Lower lobe of right lung (tissue), 2 donors: ENCODE measurements around the gene MTRF1L. TPM values are rescaled to one million over a fixed set of nuclear protein-coding genes. Genes with fewer than 3 reads are reported as not detected.
A peak's percentile ranks its signal among the peaks of the same experiment; 100 is the strongest.

Experiments used
- ATAC-seq, 2 donors: fragments of 200-7000 bp; cut with Tn5 transposase; one replicate each; pipeline ENCODE4 v1.9.1; 2020 to 2022; ENCODE audit warnings: mild to moderate bottlenecking in 2 of 2, moderate library complexity in 2 of 2
- DNase-seq: peaks from one replicate; pipeline ENCODE4 v3.0.0-alpha.2; 2020
- H3K27ac ChIP-seq: fragments of 200-600 bp; one replicate; pipeline ENCODE4 v1.8.0; 2022
- H3K27me3 ChIP-seq: fragments of 200-600 bp; one replicate; pipeline ENCODE4 v1.8.0; 2022; ENCODE audit warnings: low read depth
- H3K36me3 ChIP-seq: fragments of 200-600 bp; one replicate; pipeline ENCODE4 v1.8.0; 2022; ENCODE audit warnings: mild to moderate bottlenecking
- H3K4me1 ChIP-seq: fragments of 200-600 bp; one replicate; pipeline ENCODE4 v1.8.0; 2022
- H3K4me3 ChIP-seq: fragments of 200-600 bp; one replicate; pipeline ENCODE4 v1.8.0; 2022; ENCODE audit warnings: mild to moderate bottlenecking
- H3K9me3 ChIP-seq: fragments of 200-600 bp; one replicate; pipeline ENCODE4 v1.8.0; 2022
- intact Hi-C: fragments of 100-400 bp; cut with DNase I; formaldehyde crosslinking; loops from one replicate; pipeline ENCODE4 v1.11.0; 2022
- total RNA-seq: library from RNA; stranded (reverse); fragmentation: NEBNext Ultra II Directional; extraction: Animal tissue kit (Norgen Biotek cat#: 25700); gene quantifications from one replicate; pipeline ENCODE4 v1.2.1, GENCODE V29; 2021
- TF ChIP-seq, protein P1 (sequence below): fragments of 200-600 bp; IDR thresholded peaks from one replicate; pipeline ENCODE4 v1.8.0; 2022; ENCODE audit warnings: antibody characterized with exemption, mild to moderate bottlenecking
- donor health status: DM: no; HTN: yes; CAD: no; lungs with severe emphysema.

MTRF1L gene
- total RNA-seq, 1 donor from 2014 or later = 15.6 TPM

GRCh38 chr6:153031335-153031955, 28.9 kb upstream of the MTRF1L start:
- DNase-seq (no peak), ATAC-seq (peak in 1 of 2 donors; percentile 59)
- H3K4me3 ChIP-seq = no peak overlapping the region
- no peaks in the 10 kb centered on the region for H3K36me3 ChIP-seq
- TF ChIP-seq, protein P1, sequence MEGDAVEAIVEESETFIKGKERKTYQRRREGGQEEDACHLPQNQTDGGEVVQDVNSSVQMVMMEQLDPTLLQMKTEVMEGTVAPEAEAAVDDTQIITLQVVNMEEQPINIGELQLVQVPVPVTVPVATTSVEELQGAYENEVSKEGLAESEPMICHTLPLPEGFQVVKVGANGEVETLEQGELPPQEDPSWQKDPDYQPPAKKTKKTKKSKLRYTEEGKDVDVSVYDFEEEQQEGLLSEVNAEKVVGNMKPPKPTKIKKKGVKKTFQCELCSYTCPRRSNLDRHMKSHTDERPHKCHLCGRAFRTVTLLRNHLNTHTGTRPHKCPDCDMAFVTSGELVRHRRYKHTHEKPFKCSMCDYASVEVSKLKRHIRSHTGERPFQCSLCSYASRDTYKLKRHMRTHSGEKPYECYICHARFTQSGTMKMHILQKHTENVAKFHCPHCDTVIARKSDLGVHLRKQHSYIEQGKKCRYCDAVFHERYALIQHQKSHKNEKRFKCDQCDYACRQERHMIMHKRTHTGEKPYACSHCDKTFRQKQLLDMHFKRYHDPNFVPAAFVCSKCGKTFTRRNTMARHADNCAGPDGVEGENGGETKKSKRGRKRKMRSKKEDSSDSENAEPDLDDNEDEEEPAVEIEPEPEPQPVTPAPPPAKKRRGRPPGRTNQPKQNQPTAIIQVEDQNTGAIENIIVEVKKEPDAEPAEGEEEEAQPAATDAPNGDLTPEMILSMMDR = no peak
- no peaks in the 10 kb centered on the region for H3K27me3 ChIP-seq
- no peaks in the 10 kb centered on the region for H3K4me1 ChIP-seq
- intact Hi-C loops = no loop called here
- no peak overlapping the region for H3K27ac ChIP-seq
- no peaks in the 10 kb centered on the region for H3K9me3 ChIP-seq

GRCh38 chr6:153028963-153029362, 26.5 kb upstream of the MTRF1L start:
- no peaks in the 10 kb centered on the region for H3K36me3 ChIP-seq
- no peaks in the 10 kb centered on the region for H3K9me3 ChIP-seq
- H3K27ac ChIP-seq = no peak overlapping the region
- intact Hi-C loops = loop anchor here (10.0 kb wide), 1 partner anchor 164 kb away; no protein-coding TSS in a partner anchor
- no peaks in the 10 kb centered on the region for H3K4me1 ChIP-seq
- H3K27me3 ChIP-seq = no peaks in the 10 kb centered on the region
- ATAC-seq = no peak
- TF ChIP-seq, protein P1 = no peak
- no peak overlapping the region for H3K4me3 ChIP-seq
- no peak for DNase-seq

- TF ChIP-seq, protein P1 = no peak
- ATAC-seq (no peak), DNase-seq (no peak)
- intact Hi-C loops = loop anchor here (10.0 kb wide), 1 partner anchor 163 kb away; no protein-coding TSS in a partner anchor
- Histone ChIP-seq H3K36me3 (no peaks in the 10 kb centered on the region), H3K27ac (no peak overlapping the region), H3K9me3 (no peaks in the 10 kb centered on the region), H3K4me3 (no peak overlapping the region), H3K27me3 (no peaks in the 10 kb centered on the region), H3K4me1 (no peaks in the 10 kb centered on the region)
Measured at GRCh38 chr6:153028286-153028685, 25.8 kb upstream of the MTRF1L start.

- TF ChIP-seq, protein P1 = no peak
- no peaks in the 10 kb centered on the region for H3K36me3 ChIP-seq
- no peak for DNase-seq
- no peaks in the 10 kb centered on the region for H3K4me1 ChIP-seq
- no peak overlapping the region for H3K27ac ChIP-seq
- H3K9me3 ChIP-seq = no peaks in the 10 kb centered on the region
- intact Hi-C loops = loop anchor here (10.0 kb wide), 1 partner anchor 163 kb away; no protein-coding TSS in a partner anchor
- ATAC-seq = no peak
- no peaks in the 10 kb centered on the region for H3K27me3 ChIP-seq
- no peak overlapping the region for H3K4me3 ChIP-seq
Measured at GRCh38 chr6:153027480-153027879, 25.0 kb upstream of the MTRF1L start.

DNA sequence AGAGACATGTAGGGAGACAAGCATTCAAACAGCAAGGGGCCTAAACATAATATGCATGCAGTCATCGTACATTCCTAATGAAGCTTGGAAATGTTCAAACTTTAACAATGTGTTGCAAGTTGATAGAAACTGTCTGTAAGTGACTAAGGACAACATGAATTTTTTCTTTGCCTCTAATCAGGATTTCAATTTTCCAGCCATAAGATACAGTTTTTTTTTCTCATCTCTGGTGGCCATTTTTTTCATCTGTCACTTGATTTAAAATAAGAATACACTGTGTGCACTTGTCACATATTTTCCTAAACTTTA, 22.2 kb upstream of the MTRF1L start:
- H3K27ac ChIP-seq = no peak overlapping the region
- ATAC-seq (no peak), DNase-seq (no peak)
- intact Hi-C loops = loop anchor here (10.0 kb wide), 1 partner anchor 160 kb away; no protein-coding TSS in a partner anchor
- H3K27me3 ChIP-seq = no peaks in the 10 kb centered on the region
- H3K4me3 ChIP-seq = no peak overlapping the region
- H3K4me1 ChIP-seq = no peaks in the 10 kb centered on the region
- no peaks in the 10 kb centered on the region for H3K9me3 ChIP-seq
- H3K36me3 ChIP-seq = no peaks in the 10 kb centered on the region
- TF ChIP-seq, protein P1 = no peak
